Gastroesophageal sphincter (tissue), 3 donors: ENCODE data around the gene SEC31B.

Experiments
- CTCF ChIP-seq, 4 experiments: fragments of 200-600 bp in 2 of 4; fragments of 450-650 bp in 2 of 4; sonication (generic) in 1 of 4; IDR thresholded peaks; one replicate each; pipeline ENCODE4 v1.5.1; 2017 to 2019; ENCODE audit warnings: antibody characterized with exemption in 4 of 4, mild to moderate bottlenecking in 2 of 4, moderate library complexity in 2 of 4
- POLR2A ChIP-seq, 2 donors: fragments of 450-650 bp; IDR thresholded peaks; one replicate each; pipeline ENCODE4 v1.6.1; 2017; ENCODE audit warnings: antibody characterized with exemption in 2 of 2, mild to moderate bottlenecking in 2 of 2, moderate library complexity in 1 of 2

- TF ChIP-seq CTCF (IDR thresholded peaks at IDR 0.05) (no peak), POLR2A (IDR thresholded peaks at IDR 0.05) (no peak)
These were observed 32.1 kb upstream of the SEC31B start for GRCh38 chr10:100551738-100552137.
